Mucosa of descending colon (tissue), 3 donors: ENCODE measurements around the gene LRRC10. TPM values are rescaled to one million over a fixed set of nuclear protein-coding genes. Genes with fewer than 3 reads are reported as not detected.

Source experiments
- ATAC-seq: fragments of 200-7000 bp; cut with Tn5 transposase; one replicate; pipeline ENCODE4 v1.9.1; 2020; ENCODE audit warnings: mild to moderate bottlenecking, moderate library complexity
- DNase-seq, 3 donors: peaks; one replicate each; pipeline ENCODE4 v3.0.0-alpha.2; 2020
- H3K36me3 ChIP-seq: fragments of 200-600 bp; one replicate; pipeline ENCODE4 v1.8.0; 2021; ENCODE audit warnings: low read depth, mild to moderate bottlenecking
- H3K4me1 ChIP-seq: fragments of 200-600 bp; one replicate; pipeline ENCODE4 v1.8.0; 2021; ENCODE audit warnings: low read depth, mild to moderate bottlenecking
- H3K4me3 ChIP-seq: fragments of 200-600 bp; one replicate; pipeline ENCODE4 v1.8.0; 2021; ENCODE audit warnings: mild to moderate bottlenecking
- H3K9me3 ChIP-seq: fragments of 200-600 bp; one replicate; pipeline ENCODE4 v1.8.0; 2021; ENCODE audit warnings: mild to moderate bottlenecking
- intact Hi-C, 2 donors: fragments of 100-400 bp; cut with DNase I in 1 of 2; cut with micrococcal nuclease in 1 of 2; formaldehyde crosslinking; loops; one replicate each; pipeline versions ENCODE4 v1.11.0 to v1.11.1; 2022; cut with DNase I, micrococcal nuclease
- total RNA-seq, 3 donors: library from RNA; stranded (reverse); fragmentation: NEBNext Ultra II Directional in 2 of 3; extraction: Animal tissue kit (Norgen Biotek cat#: 25700) in 2 of 3; gene quantifications; one replicate each; pipeline versions ENCODE4 v1.2.1 to v1.2.4, GENCODE V29; 2021 to 2023
- TF ChIP-seq, protein P1 (sequence below): fragments of 200-600 bp; IDR thresholded peaks from one replicate; pipeline ENCODE4 v1.8.0; 2022; ENCODE audit warnings: antibody characterized with exemption, mild to moderate bottlenecking
- donor health status: DM: no; HTN: no; CAD: no; lungs with moderate emphysema.
- donor health status: DM: no; HTN: no; CAD: no.
- donor health status: DM: no; HTN: yes; CAD: no.

LRRC10 gene
- total RNA-seq, 3 donors from 2014 or later = not detected

- Histone ChIP-seq H3K9me3 (no peaks in the 10 kb centered on the region), H3K4me1 (no peaks in the 10 kb centered on the region), H3K36me3 (no peaks in the 10 kb centered on the region), H3K4me3 (no peak overlapping the region)
- TF ChIP-seq, protein P1, sequence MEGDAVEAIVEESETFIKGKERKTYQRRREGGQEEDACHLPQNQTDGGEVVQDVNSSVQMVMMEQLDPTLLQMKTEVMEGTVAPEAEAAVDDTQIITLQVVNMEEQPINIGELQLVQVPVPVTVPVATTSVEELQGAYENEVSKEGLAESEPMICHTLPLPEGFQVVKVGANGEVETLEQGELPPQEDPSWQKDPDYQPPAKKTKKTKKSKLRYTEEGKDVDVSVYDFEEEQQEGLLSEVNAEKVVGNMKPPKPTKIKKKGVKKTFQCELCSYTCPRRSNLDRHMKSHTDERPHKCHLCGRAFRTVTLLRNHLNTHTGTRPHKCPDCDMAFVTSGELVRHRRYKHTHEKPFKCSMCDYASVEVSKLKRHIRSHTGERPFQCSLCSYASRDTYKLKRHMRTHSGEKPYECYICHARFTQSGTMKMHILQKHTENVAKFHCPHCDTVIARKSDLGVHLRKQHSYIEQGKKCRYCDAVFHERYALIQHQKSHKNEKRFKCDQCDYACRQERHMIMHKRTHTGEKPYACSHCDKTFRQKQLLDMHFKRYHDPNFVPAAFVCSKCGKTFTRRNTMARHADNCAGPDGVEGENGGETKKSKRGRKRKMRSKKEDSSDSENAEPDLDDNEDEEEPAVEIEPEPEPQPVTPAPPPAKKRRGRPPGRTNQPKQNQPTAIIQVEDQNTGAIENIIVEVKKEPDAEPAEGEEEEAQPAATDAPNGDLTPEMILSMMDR = no peak
- no peak for ATAC-seq
- DNase-seq = no peak
- intact Hi-C loops = no loop called here
Measured at GRCh38 chr12:69627501-69627900, 16.8 kb upstream of the LRRC10 start.

DNA sequence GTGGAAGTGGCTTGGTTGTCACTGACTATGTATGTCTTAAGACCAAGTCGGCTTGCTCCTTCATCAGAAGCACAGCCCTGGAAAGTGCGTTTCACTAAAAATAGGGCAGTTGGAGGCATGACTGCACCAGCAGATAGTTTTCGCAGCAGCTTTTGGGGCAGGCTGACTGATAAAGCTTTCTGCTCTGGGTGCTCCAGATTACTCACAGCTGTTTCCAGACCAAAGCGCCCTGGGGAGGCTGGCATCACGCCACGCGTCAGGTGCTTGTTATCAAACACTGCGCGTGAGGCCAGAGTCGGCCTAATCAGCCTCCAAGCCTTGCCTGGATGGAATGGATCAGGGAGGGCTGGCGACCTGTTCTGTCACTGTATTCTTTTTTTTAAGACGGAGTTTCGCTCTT is 13.3 kb upstream of the LRRC10 start:
- Histone ChIP-seq H3K4me3 (no peak overlapping the region), H3K36me3 (no peaks in the 10 kb centered on the region), H3K9me3 (no peaks in the 10 kb centered on the region), H3K4me1 (no peaks in the 10 kb centered on the region)
- intact Hi-C loops = no loop called here
- no peak for DNase-seq
- TF ChIP-seq, protein P1 = no peak
- no peak for ATAC-seq

DNA sequence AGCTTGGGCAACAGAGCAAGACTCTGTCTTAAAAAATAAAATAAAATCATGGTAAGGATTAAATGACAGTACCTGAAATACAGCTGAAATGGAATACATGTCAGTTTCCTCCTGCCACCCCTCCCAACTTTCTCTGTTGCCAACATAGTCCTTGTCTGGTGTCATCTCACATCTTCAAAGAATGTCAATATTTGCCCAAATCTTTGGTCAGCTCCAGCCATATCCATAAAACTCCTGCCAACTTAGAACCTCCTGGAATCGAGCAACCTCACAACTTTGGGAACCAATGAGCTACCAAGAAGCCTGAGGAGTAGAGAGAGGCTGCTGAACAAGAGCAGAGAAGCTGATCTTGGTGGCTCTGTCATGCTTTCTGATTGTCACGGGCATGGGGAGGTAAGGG is 10.8 kb upstream of the LRRC10 start:
- intact Hi-C loops = no loop called here
- Histone ChIP-seq H3K9me3 (no peaks in the 10 kb centered on the region), H3K4me3 (no peak overlapping the region), H3K4me1 (no peaks in the 10 kb centered on the region), H3K36me3 (no peaks in the 10 kb centered on the region)
- DNase-seq (no peak), ATAC-seq (no peak)
- TF ChIP-seq, protein P1 = no peak

DNA sequence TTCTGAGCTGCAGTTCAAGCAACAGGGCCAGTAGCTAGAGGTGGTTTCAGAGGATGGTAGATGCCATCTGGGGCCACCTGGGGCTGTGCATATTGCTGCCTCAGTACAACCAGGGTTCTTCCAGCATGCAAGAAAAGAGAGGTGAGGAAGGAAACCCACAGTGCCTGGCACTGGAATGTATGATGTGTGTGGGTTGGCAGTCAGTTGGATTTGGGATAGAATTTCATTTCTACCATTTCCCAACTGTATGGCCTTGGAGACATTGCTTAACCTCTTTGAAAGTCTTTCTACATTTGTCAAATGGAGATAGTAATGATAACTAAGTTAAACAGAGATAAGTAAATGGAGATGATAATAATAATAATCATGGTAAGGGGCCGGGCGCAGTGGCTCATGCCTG is 10.2 kb upstream of the LRRC10 start:
- intact Hi-C loops = no loop called here

DNA sequence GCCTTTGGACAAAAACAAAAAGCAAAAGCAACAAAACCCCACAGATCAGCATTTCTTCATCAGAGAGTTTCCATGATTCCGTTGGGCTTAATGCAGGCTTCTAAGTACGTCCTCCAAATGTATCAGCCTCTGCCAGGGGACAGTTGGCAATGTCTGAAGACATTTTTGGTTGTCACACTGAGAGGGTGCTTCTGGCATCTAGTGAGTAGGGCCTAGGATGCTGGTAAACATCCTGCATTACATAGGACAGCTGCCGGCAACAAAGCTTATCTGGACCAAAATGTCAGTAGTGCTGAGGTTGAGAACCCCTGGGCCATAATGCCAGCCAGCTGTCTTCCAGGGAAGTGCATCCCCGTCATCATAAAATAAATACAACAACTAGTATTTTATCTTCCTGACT is 9.4 kb upstream of the LRRC10 start:
- no peaks in the 10 kb centered on the region for H3K4me1 ChIP-seq
- DNase-seq (no peak), ATAC-seq (no peak)
- H3K9me3 ChIP-seq = no peaks in the 10 kb centered on the region
- intact Hi-C loops = no loop called here
- H3K4me3 ChIP-seq = no peak overlapping the region
- TF ChIP-seq, protein P1 = no peak
- H3K36me3 ChIP-seq = no peaks in the 10 kb centered on the region

More for the DNA sequence above, 10.2 kb upstream of the LRRC10 start:
- ATAC-seq (no peak), DNase-seq (no peak)
- Histone ChIP-seq H3K9me3 (no peaks in the 10 kb centered on the region), H3K4me1 (no peaks in the 10 kb centered on the region), H3K36me3 (no peaks in the 10 kb centered on the region), H3K4me3 (no peak overlapping the region)
- TF ChIP-seq, protein P1 = no peak

- Histone ChIP-seq H3K4me3 (no peak overlapping the region), H3K36me3 (no peaks in the 10 kb centered on the region), H3K4me1 (no peaks in the 10 kb centered on the region), H3K9me3 (no peaks in the 10 kb centered on the region)
- TF ChIP-seq, protein P1 = no peak
- ATAC-seq = no peak
- no peak for DNase-seq
- intact Hi-C loops = no loop called here
Measured at GRCh38 chr12:69619050-69619449, 8.3 kb upstream of the LRRC10 start.
